Stimulated activated CD4-positive, alpha-beta T cell treated with anti-CD3 and anti-CD28 coated beads, Interleukin-12 subunit alpha, Interleukin-12 subunit beta, amount 100 ng/mL, for 4 hours (primary cell): Measurements from ENCODE around the gene AFAP1.

Source experiments
- DNase-seq: peaks from one replicate; pipeline ENCODE4 v3.0.0-alpha.2; 2020

The AFAP1 gene

DNA sequence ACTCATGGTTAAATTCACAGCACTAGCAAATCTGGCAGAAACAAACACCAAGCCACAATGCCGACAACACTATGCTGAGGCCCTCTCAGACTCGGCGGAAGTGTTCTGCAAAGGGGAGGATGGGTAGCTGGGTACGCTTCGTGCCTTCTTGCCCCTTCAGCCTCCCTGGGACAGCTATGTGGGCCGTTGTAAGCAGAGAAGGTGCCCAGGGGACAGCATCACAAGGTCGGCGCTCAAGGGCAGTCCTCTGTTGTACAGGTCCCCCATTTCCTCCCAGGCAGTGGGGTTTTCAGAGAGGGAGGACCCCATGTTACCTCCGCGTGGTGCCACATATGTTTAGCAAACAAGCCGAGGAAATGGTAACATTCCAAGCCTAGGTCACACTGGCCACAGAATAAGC, 173.6 kb downstream of the AFAP1 start:
- no peak for DNase-seq

DNA sequence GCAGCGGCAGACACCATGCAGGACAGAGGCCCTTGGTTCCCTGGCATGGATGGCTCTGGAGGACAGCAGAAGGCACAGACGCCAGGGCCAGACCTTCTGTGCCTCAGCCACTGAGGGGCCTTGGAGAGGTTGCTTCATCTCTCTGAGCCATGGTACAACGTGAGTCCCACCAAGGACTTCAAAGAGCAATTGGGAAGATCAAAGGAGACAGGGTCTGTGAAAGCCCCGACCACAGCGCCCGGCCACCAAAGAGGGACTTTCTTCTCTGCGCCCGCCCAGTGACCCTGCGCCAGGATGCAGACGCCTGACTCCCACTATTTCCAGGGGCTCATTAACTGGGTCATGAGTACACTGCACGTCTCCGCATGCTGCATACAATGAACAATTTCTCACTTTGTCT, 174.0 kb downstream of the AFAP1 start:
- no peak for DNase-seq

DNA sequence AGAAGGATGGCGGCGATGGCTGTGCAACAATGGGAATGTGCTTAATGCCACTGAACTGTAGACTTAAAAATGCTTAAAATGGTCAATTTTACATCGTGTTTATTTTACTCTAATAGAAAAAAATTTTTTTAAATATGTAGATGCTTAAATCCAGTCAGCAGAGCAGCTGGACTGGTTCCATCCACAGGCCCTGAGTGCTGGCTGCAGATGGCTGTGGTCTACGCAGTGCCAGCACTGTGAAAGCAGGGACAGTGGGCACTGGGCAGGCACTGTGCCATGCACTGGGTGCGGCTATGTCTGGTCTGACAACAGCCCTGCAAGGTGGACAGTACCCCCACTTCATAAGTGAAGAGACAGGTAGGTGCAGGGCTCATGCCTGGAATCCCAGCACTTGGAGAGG, 175.2 kb downstream of the AFAP1 start:
- no peak for DNase-seq

DNA sequence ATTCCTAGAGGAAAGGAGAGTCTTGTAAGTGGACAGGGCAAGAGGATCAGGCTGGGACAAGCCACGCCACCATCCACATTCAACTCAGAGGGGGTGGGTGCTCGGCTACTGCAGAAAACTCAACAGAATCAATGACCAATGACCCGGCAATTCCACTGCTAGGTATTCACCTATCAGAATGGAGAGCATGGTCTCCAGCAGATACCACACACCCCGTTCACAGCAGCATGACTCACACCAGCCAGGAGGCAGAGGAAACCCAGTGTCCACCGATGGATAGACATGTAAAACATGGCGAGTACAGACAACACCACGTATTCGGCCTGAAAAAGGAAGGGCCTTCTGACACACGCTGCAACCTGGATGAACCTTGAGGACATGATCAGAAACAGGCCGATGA, 175.9 kb downstream of the AFAP1 start:
- no peak for DNase-seq

DNA sequence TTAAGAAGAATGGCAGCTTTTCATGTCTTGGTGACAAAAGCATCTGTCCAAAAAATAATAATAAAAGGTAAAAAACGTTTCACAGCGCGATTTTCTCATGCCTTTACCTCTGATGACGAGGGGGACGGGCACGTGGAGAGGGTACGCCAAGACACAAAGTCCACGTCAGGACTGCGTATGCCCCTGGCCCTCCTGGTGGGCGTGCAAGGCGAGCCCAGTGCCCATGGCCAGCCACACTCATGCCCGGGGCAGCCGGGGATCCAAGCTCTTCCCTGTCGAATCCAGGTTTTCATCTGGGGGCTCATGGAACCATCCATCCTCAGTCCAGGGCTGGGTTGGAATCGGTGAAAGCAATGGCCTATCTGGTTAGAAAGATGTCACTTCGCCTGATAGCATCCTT, 176.6 kb downstream of the AFAP1 start:
- DNase-seq: no peak

DNA sequence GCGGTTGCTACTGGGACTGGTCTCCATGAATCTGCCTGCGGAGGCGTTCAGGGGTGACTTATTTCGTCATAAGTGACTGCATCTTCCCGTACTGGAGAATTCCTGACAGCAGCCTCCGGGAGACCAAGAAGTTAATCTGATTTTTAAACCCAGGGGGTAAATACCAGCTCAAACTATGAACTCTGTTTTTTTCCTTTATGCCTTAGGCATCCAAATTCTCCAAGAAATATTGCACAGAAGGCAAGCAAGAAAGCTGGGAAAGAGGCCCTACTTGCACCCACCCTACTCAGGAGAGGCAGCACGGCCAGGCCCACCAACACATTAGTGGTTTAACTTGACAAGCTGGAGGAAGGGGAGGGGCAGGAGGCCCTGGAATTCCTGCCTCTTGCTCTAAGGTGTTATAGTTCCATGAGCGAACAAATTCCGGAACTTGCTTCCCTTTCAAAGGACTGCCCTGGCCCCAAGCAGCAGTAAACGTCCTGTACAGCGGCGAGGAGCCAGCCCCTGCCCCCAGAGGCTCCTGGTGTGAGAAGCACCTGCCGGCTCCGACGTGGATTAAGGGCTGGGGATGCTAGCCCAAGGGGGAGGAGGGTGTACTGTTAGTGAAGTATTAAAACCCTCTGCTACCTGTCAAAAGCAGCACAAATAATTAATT, 177.2 kb downstream of the AFAP1 start:
- no peak for DNase-seq

DNA sequence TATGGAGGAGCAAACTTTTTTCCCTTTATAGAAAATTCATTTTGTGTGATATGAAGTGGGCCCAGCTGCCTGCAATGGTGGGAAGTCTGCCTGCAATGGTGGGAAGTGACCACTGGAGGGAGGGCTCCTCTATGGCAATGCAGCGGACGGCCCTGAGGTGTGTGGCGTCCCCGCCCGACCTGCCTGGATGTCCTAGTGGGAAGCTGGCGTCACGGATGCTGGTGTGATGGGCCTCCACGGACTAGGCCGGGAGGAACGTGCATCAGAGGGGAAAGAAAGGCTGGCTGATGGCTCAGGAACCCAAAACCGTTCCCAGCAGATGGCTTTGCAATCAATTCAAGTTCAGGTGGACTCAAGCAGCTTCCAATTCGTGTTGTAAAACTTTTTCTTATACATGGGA, 177.9 kb downstream of the AFAP1 start:
- peak; percentile 47 for DNase-seq

DNA sequence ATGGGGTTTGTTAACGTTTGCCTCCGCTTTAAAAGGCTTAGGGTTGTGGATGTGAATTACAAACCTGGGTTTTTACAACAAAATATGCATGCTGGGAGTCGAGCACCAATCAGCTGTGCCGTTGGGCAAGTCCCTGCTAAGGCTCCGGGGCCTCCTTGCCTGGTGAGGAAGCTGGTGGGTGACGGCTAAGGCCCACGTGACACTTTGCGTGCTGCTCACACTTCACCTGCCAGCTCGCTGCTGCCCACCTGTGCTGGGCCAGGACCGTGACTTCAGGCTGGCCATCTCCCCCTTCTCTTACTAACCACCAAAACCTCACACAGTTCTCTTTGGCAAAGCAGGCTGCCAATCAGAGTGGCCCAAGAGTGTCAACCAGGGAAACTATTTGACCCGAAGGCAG, 178.3 kb downstream of the AFAP1 start:
- DNase-seq: no peak

DNA sequence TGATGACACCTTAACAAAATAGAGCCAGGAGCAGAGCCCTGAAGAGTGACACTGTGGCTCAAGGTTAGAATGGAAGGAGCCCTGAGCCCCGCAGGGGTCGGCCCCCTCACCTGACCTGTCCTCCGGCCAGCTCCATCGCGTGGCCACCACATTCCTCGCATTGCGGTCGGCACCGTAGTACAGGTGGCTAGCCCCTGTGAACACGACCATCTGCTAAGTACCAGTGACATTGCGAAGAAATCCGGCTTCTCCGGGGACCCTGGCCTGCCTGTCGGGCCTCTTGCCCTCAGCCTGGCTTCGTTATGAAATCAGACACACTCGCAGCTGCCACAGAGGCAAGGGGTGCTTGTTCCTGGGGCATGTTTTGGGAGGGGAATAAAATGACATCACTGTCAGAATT, 179.0 kb downstream of the AFAP1 start:
- DNase-seq: no peak

DNA sequence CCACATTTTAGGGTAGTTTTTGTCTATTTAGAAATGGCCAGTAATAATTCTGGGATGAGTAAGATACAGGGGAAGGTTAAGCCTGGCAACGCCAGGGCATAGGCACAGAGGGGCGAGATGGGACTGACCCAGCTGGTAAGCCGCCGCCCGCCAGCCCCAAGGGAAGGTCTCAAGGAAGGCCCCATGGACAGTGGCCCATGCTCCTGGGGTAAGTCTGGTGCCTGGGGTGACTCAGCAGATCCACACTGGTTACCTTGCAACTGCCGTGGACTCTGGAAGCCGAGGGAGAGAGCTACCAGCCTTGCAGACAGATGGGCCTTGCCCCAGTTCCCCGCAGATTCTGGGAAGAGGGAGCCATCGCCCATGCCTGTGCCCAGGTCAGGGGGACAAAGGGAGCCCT, 179.4 kb downstream of the AFAP1 start:
- DNase-seq: no peak

DNA sequence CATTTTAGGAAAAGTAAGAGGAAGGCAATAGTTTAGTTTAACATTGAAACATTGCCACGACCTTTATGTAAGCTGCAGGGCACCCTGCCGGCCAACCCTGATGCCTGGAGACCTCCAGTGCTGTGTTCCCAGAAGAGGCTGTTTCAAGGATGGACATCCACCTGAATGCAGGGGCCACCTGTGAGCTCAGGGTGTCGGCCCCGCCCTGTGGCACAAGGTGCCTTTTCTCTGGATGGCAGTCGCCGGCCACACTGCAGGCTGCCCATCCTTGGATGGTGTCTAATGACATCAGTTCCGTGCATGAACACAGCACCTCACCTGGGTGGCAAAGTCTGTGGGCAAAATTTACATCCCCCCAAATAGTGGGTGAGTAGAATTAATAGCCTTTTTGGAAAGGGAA, 180.0 kb downstream of the AFAP1 start:
- no peak for DNase-seq

DNA sequence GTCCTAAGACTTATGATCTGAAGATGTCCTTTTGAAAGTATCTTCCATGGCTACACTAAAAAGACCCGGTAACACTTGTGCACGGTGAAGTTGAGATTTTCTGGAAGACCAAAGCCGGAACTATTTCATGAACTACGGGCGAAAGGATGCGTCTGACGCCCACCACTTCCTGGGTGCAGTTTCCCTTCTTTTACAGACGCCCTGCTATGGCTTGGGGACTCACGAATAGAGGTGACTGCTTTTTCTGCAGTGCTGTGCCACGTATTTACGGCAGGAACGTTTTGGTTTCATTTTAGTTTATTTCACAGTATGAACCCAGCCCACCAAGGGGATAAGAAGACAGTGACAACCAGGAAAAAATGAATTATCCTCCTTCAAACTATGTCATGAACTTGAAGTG, 180.4 kb downstream of the AFAP1 start:
- DNase-seq: peak; percentile 51

DNA sequence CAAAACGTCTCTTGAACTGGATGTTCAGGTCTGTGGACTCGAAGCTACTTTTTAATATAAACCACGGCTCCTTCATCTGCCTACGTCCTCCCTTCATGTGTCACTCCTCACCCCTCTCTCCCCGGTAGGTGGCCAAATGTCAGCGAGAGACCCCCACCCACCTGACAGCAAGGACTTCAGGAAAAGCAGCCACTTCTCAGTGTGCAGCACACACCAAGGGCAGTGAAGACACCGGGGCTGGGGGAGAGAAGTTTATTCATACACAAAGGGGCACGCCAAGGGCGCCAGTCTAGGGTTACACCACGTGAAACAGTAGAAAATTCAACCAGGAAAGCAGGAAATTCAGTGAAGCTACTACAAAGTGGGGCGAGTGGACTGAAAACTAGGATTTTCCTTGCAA, 181.2 kb downstream of the AFAP1 start:
- no peak for DNase-seq

DNA sequence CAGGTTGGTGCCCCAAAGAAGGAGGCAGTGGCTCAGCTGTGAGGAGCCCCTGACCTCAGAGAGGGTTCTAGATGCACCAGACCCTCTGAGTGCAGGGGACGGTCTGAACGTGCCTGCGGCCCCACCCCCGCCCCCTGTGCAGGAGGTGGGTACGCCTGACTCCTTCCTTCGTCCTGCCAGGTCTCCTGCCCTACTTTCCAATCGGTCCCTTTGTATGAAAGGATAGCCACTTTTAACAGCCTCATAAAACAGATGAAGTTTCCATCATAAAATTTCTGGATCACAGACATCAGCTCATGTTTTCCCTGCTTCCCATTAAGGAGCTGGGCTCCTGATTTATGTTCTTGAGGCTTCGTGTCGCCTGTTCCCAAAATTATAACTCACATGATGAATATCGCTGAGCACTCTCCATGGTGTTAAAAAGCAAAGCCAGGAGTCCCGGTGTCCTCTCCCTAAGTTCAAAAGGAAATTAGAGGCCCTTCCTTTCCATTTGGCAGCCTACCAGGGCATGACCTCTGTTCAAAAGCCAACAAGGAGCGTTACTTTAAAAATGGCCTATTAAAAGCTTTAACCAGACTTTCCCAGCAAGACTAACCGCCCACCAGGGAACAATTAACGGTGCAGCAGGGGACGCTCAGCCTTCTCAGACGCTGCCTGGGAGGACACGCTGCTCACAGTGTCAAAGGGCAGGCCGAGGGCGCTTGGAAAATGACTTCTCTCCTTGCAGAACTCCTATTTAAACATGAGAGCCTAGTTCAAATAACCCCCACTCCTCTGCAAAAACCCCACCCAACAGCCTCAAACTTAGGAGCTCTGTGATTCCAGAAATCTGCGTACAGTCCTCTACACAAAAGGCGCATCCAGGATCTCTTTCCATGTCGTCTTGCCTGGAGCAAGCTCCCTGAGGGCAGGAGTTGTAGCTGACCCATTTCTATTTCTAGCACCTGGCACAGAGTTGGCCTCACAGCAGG, 181.9 kb downstream of the AFAP1 start:
- DNase-seq: no peak

DNA sequence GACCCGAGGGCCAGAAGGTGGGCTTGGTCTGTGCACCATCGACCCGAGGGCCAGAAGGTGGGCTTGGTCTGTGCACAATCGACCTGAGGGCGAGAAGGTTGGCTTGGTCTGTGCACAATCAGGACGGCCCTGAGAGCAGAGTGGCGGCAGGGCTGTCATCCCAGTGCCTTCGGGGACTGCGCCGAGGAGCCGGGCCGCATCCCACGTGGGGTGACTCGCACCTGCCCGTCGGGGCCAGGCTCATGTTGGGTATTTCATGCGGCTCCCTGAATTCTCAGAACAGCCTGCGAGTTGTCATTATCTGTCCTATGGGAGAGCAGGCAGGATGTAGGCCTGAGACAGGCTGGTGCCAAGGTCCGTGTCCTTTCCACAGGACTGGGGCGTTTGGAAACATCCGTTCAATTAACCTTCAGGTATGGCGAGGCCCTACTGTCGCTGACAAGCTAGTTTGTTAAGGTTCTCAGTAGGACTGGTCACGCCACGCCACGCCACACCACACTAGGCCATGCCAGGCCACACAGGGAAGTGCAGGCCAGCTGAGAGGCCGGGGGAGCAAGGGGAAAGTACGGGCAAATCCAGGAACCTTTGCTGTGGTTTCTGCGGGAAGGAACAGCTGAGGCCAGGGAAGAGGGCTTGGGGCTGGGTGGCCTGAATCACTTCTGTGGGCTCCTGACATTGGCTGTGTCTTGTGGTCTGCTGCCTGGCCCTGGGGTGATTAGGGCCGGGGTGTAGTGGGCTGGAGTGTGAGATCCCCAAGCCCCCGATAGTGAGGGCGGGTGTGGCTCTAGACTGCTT, 182.9 kb downstream of the AFAP1 start:
- DNase-seq: no peak

DNA sequence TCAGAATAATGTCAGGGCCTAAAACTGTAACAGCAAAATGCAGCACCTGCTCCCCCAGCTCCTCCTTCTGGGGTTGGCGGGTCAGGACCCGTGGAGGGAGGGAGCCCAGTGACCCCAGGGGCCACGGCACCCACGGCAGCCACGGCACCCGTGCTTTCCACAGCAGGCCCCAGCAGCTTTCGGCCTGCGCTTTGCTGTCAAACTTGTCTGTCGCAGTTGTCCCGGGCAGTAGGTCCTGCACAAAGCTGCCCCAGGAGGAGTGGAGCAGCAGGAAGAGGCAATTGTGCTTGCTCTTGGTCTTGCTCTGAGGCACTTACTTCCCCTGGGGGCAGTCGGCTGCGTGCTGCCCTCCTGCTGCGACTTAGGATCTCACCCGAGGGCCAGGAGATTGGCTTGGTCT, 183.6 kb downstream of the AFAP1 start:
- no peak for DNase-seq

DNA sequence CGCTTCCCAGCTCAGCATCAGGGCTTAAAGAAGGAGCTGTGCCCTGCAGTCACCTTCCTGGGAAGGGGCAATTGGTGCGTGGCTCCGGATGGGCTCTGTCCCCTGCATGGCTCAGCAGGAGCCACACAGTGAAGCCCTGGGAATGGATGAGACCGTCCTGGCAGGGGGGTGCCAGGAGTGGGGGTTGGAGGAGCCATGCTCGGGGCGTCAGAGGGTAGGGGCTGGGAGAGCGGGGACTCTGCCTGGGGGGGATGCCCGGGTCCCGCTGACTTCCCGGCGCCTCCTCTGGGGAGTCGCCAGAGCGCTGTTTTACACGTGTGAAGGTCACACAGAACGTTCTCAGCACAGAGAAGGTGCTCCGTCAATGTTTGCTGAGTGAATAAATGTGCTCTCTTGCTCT, 184.1 kb downstream of the AFAP1 start:
- no peak for DNase-seq

DNA sequence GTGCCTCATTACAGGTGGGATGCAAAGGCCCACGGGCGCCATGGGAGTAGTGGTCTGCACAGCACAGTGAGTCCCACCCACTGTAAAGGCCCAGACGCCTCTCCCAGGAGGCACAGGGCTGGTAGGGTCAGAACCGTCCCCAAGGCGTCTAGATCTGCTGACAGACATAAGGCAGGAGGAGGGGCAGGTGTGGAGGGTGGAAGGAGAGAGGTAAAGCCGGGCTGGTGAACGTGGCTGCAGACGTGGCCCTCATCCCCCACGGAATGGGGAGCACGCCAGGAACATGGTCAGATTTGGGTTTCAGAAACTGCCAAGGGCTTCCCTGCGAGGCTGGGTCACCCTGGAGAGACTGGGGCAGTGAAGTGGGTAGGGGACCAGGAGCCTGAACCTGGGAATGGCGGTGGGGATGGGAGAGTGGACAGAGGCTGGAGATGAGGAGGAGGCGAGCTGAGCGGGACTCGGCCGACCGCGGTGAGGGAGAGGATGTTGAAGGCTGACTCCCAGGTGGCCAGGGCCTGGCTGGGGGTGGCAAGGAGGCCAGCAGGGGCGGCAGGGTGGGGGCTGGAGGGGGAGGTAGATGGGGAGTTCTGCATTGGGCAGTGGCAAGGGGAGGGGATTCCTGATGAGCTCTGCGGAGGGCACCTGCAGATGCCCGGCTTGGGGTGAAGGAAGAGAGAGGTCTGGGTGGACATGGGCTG, 184.9 kb downstream of the AFAP1 start:
- no peak for DNase-seq

DNA sequence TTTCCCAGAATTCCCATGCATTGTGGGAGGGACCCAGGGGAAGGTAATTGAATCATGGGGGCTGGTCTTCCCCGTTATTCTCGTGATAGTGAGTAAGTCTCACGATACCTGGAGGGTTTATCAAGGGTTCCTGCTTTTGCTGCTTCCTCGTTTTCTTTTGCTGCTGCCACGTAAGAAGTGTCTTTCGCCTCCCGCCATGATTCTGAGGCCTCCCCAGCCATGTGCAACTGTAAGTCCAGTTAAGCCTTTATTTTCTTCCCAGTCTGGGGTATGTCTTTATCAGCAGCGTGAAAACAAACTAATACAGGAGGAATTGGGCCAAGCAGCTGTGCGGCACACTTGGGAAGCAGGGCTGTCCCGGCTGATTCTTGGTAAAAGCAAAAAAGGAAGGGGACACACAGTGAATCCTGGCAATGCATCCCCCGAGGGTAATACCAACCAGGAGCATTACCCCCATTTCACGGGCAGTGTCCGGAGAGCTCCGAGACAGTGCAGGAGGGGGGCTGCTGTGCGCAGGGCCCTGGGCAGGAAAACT, 185.7 kb downstream of the AFAP1 start:
- no peak for DNase-seq

DNA sequence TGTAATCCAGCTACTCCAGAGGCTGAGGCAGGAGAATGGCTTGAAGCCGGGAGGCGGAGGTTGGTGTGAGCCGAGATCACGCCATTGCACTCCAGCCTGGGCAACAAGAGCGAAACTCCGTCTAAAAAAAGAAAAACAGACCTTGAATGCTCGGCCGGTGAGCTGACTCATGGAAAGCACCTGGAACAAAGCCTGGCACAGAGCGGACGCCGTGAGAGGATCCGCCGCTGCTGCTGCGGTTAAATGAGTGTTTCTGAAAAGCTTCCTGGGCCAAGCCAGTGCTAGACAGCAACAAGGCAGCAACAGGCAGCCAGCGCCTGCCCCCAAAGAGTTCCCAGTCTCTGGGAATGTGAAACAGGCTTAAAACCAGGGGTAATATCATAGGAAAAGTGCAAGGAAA, 186.4 kb downstream of the AFAP1 start:
- no peak for DNase-seq

DNA sequence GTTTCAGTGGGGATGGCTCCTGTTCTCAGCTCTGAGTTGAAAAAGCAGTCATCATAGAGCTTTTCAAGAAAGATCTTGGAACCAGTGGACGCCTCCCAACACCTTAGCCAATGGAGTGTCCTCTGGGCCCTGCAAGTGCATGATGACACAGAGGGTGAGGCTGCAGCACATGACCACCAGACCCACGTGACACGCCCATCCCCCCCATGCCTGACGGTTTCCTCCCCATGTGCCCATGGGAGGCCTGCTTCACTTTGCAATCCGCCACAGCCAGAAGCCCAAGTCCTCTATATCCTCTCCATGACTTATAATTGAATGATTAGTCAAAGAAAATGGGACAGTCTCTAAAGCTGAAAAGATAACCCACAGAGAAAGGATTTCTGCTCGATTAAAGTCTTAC, 187.0 kb downstream of the AFAP1 start:
- DNase-seq: no peak

DNA sequence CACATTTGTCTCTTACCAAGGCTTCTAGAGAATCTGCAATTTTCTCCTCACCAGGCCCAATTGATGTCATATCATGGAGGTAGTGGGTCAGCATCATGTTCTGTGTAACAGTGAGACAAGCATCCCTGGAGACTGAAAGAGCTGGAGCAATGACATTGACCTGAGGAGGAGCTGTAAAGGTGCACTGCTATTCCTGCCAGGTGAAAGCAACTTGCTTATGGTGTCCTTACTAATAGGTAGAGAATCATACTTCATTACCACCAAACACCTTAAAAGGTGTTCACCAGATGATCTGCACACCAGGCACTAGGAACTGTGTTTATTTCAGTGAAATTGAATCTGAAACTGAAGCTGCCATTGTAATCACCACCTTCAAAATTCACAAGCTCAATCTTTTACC, 188.7 kb downstream of the AFAP1 start:
- no peak for DNase-seq

DNA sequence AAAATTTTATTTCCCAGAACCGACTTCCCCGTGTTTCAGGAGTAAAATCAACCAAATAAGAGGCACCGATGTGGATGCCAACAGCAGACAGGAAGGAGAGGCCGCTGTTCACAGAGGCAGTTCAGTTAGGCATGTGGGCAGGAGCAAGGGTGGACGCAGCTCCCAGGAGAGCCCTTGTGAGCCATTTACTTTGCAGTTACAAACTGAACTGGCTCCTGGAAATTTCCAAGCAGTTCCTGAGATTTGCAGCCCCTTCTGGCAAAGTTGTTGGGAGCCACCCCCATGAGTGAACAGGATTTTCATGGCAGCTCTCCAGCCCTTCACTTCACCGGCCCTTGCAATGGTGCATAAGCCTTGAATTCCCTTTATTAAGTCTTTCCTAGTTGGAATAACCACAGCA, 189.1 kb downstream of the AFAP1 start:
- DNase-seq: no peak
